ENCODE data around the gene SLC9A2.

DNA sequence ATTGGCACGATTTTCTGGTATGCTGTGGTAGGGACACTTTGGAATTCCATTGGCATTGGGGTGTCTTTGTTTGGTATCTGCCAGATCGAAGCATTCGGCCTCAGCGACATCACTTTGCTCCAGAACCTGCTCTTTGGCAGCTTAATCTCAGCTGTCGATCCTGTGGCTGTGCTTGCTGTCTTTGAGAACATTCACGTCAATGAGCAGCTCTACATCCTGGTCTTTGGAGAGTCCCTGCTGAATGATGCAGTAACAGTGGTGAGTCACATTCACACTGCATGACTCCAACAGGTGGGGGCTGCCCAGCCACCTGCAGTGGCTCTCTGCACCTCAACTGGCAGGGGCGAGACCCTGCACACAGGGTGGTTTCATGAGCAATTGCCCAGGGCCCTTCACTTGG, 38.4 kb downstream of the SLC9A2 start:
- no peak for TF ChIP-seq POLR2AphosphoS5 (IDR thresholded peaks at IDR 0.05; ENCODE audit: low read depth, low read length)
- no peak for TF ChIP-seq TAF1 (IDR thresholded peaks at IDR 0.05; ENCODE audit: low read depth, low read length)
- TF ChIP-seq POLR2A (IDR thresholded peaks at IDR 0.05; ENCODE audit: low read depth, low read length): no peak
- no peak for TF ChIP-seq SPI1 (IDR thresholded peaks at IDR 0.05; ENCODE audit: low read depth, low read length)
- no peak for TF ChIP-seq POU2F2 (IDR thresholded peaks at IDR 0.05; ENCODE audit: low read depth, low read length)
- TF ChIP-seq PAX5 (IDR thresholded peaks at IDR 0.05; ENCODE audit: insufficient read depth, low read length, severe bottlenecking): no peak

Measured in GM12891 (cell line).